BJ (cell line): ENCODE results near the gene RAB1B. TPM values are rescaled to one million over a fixed set of nuclear protein-coding genes. Genes with fewer than 3 reads are reported as not detected.
A peak's percentile ranks its signal among the peaks of the same experiment; 100 is the strongest.

ENCODE experiments used
- CTCF ChIA-PET: fragments of 350-600 bp; formaldehyde crosslinking; extraction: SDS; loops from one replicate; lab custom pipeline; 2021; ENCODE audit warnings: antibody characterized with exemption, inconsistent platforms; lab: Yijun Ruan, JAX
- POLR2A ChIA-PET: fragments of 300-600 bp; sonication (Branson Sonifier 250); formaldehyde crosslinking; extraction: SDS; loops from one replicate; lab custom pipeline; 2021; ENCODE audit warnings: antibody characterized with exemption; lab: Charles Lee
- DNase-seq: peaks from one replicate; pipeline ENCODE4 v3.0.0-alpha.2; 2011; ENCODE audit warnings: low read depth
- H3K27me3 ChIP-seq: 2 replicates; pipeline ENCODE4 v1.6.0; 2011; ENCODE audit warnings: low read length; ENCODE audit not compliant: control insufficient read depth, insufficient read depth
- H3K36me3 ChIP-seq: 2 replicates; pipeline ENCODE4 v1.5.1; 2011; ENCODE audit warnings: low read length; ENCODE audit not compliant: control insufficient read depth, insufficient read depth
- H3K4me3 ChIP-seq: 2 replicates; pipeline ENCODE4 v1.5.1; 2011; ENCODE audit warnings: low read depth, mild to moderate bottlenecking, control low read depth, low read length
- polyA plus RNA-seq: library from polyadenylated mRNA; depleted of rRNA; stranded (reverse); fragments of >200 nt; gene quantifications from 2 replicates; pipeline ENCODE4 v1.2.3, GENCODE V29; 2011
- TF ChIP-seq, protein P1 (sequence below): IDR thresholded peaks from 2 replicates; pipeline ENCODE4 v1.5.1; 2011; ENCODE audit warnings: low read depth, mild to moderate bottlenecking, control low read depth, inconsistent platforms, low read length, moderate library complexity; ENCODE audit not compliant: insufficient read depth

Gene RAB1B
- polyA plus RNA-seq, 1 experiment: 251 TPM

DNA sequence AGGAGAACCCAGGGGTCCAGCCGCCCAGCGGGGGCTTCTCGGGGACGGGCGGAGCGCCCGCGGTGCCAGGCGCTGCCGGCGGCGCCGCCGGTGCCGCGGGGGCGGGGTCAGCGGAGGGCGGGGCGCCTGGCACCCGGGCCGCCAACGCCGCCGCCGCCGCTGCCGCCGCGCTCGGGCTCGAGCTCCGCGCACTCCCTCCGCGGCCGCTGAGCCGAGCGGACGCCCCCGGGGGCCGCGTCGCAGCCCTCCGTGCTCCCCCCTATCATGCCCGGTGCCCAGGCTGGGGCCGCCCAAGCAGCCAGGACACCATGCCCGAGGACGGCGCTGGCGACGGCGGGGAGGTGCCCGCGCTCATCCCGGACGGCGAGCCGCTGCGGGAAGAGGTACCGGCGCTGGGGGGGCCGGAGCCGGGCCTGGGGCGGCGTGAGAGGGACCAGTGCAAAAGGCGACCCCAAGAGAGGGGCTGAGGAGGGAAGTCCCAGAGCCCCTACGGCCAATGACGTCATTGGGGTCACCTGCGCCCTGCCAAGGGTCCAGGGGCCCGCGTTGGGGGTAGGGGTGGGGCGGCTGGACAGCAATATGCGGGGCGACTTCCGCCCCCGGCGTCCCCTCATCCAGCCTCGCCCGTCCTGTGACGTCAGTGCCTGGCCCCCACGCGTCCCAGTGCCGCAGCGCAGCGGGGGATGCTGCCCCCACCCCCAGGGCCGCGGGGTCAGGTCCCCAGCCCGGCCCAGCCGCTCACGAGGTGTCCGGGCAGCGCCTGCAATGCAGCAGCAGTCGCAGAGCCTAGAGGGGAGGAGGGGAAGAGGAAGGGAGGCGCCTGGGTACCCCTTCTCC, 23.5 kb downstream of the RAB1B start, which contains the start of gene TMEM151A:
TMEM151A (plus strand) TSS at position 189 of the 837 bp plus-strand sequence; CDS start at position 309, 120 bp downstream.
- Histone ChIP-seq H3K4me3 (peak within 1 kb of the TSS; percentile 25), H3K27me3 (peaks cover 23% of the 10 kb centered on the region), H3K36me3 (no peaks in the 10 kb centered on the region)
- CTCF ChIA-PET: interaction anchor here (1.2 to 4.5 kb wide), 3 partner anchors 20 to 97 kb away, joined by 3 to 34 read pairs (median 5); no protein-coding TSS in a partner anchor
- TF ChIP-seq, protein P1, sequence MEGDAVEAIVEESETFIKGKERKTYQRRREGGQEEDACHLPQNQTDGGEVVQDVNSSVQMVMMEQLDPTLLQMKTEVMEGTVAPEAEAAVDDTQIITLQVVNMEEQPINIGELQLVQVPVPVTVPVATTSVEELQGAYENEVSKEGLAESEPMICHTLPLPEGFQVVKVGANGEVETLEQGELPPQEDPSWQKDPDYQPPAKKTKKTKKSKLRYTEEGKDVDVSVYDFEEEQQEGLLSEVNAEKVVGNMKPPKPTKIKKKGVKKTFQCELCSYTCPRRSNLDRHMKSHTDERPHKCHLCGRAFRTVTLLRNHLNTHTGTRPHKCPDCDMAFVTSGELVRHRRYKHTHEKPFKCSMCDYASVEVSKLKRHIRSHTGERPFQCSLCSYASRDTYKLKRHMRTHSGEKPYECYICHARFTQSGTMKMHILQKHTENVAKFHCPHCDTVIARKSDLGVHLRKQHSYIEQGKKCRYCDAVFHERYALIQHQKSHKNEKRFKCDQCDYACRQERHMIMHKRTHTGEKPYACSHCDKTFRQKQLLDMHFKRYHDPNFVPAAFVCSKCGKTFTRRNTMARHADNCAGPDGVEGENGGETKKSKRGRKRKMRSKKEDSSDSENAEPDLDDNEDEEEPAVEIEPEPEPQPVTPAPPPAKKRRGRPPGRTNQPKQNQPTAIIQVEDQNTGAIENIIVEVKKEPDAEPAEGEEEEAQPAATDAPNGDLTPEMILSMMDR: no peak
- POLR2A ChIA-PET: interaction anchor here (0.6 kb wide), 1 partner anchor 21 kb away, joined by 5 read pairs; no protein-coding TSS in a partner anchor
- no peak for DNase-seq

DNA sequence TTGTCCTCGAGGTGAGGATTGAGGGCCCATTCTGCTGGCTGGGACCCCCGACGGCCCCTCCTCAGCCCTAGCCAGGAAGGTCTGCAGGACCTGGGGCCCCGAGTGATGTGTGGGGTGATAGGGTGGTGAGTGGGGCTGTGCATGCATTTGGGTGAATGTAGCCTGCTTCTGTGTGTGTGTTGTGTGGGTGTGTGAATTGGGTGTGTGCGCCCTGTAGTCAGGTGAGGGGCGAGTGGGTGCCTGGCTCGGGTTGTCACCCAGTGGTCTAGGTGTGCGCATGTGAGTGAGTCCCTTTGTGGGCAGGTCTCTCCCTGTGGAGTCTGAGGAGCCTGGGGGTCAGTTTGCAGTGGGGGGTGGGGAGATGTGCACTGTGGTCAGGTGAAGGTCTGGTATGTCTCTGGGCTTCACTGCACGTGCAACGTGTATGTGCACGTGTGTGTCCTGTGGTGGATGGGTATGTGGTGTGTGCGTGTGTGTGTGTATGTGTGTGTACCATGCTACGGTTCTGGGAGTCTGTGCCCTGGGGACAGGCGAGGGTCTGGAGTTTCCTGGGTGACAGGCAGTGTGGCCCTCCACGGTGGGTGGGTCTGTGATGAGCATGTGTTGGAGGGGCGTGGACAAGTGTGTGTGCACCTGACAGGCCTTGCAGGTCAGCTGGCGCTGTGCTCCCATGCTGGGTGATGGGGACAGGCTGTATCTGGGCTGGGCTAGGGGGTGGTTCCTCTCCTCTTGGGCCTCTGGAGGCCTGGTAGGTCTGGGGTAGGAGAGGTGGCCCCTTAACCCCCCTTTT, 24.3 kb downstream of the RAB1B start:
- TF ChIP-seq, protein P1: no peak
- Histone ChIP-seq H3K4me3 (no peak overlapping the region), H3K27me3 (peaks cover 23% of the 10 kb centered on the region), H3K36me3 (no peaks in the 10 kb centered on the region)
- no peak for DNase-seq
- CTCF ChIA-PET: interaction anchor here (0.8 kb wide), 1 partner anchor 10 kb away, joined by 3 read pairs; no protein-coding TSS in a partner anchor
- POLR2A ChIA-PET: no interaction called here

DNA sequence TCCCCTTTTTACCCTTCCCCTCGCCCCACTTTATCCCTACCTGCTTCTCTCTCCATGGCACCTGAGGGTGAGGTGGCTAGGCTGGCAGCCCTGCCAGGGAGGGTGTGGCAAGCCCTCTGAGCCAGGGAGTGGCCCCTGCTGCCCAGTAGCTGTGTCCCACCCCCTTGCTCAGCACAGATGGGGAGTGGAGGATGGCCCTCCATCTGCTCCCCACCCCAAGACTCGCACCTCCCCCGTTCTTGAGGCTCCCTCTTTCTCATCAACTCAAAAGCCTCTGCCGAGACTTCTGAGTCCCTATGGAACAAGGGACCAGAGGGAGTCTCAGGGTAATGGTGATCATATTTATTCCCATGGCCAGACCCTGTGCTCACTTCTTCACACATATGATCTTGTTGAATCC, 24.9 kb downstream of the RAB1B start:
- peaks cover 23% of the 10 kb centered on the region for H3K27me3 ChIP-seq
- ChIA-PET CTCF (interaction anchor here (0.8 kb wide), 1 partner anchor 10 kb away, joined by 3 read pairs; no protein-coding TSS in a partner anchor), POLR2A (no interaction called here)
- DNase-seq: no peak
- no peaks in the 10 kb centered on the region for H3K36me3 ChIP-seq
- TF ChIP-seq, protein P1: no peak
- H3K4me3 ChIP-seq: no peak overlapping the region

DNA sequence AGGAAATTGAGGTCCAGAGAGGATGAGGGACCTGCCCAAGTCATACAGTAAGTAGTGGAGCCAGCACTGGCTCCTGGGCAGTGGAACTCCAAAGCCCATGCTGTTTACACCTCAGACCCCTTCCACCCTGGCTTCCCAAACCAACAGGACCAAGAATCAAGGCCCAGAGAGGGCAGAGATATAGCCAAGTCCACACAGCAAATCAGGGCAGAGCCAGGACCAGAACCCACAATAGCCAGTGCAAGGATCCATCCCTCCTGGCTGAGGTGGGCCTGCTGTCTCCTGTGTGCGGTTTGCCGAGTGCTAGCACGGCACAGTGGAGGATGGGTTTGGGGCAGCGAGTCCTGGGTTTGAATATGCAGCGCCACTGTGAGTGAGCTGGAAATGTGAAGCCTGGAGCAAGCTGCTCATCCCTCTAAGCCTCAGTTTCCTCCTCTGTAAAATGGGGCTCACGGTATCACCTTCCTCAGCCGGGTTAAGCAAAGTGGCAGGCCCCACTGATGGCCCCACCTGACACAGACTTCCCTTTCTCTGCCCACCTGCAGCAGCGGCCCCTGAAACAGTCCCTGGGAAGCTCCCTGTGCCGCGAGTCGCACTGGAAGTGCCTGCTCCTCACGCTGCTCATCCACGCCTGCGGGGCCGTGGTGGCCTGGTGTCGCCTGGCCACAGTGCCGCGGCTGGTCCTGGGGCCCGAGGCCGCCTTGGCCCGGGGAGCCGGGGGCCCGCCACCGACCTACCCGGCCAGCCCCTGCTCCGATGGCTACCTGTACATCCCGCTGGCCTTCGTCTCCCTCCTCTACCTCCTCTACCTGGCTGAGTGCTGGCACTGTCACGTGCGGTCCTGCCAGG, 25.6 kb downstream of the RAB1B start:
- Histone ChIP-seq H3K36me3 (no peaks in the 10 kb centered on the region), H3K27me3 (peaks cover 23% of the 10 kb centered on the region), H3K4me3 (no peak overlapping the region)
- TF ChIP-seq, protein P1: no peak
- no peak for DNase-seq
- POLR2A ChIA-PET: no interaction called here
- CTCF ChIA-PET: interaction anchor here (0.8 kb wide), 1 partner anchor 11 kb away, joined by 3 read pairs; no protein-coding TSS in a partner anchor
